ENCODE results near the gene UROD. TPM values are rescaled to one million over a fixed set of nuclear protein-coding genes. Genes with fewer than 3 reads are reported as not detected.

UROD gene
- polyA plus RNA-seq, 1 experiment: 185 TPM

DNA sequence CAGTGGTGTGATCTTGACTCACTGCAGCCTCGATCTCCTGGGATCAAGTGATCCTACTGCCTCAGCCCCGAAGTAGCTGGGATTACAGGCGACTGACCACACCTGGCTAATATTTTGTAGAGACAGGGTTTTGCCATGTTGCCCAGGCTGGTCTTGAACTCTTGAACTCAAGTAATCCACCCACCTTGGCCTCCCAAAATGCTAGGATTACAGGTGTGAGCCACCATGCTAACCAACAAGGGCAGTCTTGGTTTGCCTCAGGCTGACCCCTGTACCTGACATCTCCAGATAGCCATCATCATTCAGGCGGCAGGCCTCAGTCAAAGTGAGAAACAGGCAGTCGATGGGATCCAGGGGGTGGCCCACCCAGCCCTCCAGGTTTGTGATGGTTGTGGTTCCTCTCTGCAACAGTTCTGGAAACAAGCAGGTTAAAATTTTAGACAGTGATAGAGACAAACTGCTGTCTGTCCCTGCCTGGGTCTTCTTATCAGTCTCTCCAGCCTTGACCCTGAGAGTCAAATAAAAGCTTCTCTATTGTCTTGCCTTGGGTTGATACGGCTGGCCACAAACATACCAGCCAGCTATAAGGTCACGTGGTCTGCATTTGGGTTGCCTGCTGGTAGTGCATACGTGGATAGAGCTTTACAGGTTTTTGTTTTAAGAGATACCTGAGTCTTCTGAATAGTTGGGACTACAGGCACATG is 26.8 kb downstream of the UROD start:
- Histone ChIP-seq H3K4me3 (ENCODE audit: low read depth, low read length) (no peak overlapping the region), H3K27ac (ENCODE audit: low read depth, low read length) (no peak overlapping the region), H3K9me3 (ENCODE audit: control insufficient read depth, insufficient read depth, low read length) (no peaks in the 10 kb centered on the region), H3K27me3 (ENCODE audit: control insufficient read depth, insufficient read depth, low read length) (peaks cover 2% of the 10 kb centered on the region)
- TF ChIP-seq CTCF (IDR thresholded peaks at IDR 0.05; ENCODE audit: low read depth, low read length): no peak
- POLR2A ChIA-PET: no interaction called here
- no peak for DNase-seq (ENCODE audit: low read depth, low spot score)
- CTCF ChIA-PET: interaction anchor here (1.5 kb wide), 1 partner anchor 24 kb away, joined by 3 read pairs; no protein-coding TSS in a partner anchor

DNA sequence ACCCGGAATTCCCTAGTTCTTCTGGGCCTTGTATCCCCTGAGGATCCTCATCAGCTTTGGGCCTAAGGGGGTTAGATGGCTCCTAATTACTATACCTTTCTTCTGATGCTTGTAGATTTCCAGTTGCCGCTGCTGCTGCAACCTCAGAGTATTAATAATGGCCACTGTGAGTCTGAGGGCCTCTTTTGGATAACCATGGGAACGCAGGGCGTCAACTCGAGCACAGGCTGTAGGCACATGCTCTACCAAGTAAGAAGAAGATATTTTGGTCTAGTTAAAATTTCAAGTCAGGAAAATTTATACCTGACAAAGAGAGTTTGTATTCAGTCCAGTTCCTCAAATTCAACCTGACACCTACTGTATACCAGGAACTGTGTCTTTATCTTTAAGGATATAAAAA is 28.2 kb downstream of the UROD start:
- H3K4me3 ChIP-seq (ENCODE audit: low read depth, low read length): no peak overlapping the region
- ChIA-PET POLR2A (no interaction called here), CTCF (interaction anchor here (0.8 to 1.5 kb wide), 2 partner anchors 22 to 26 kb away, joined by 3 to 4 read pairs; no protein-coding TSS in a partner anchor)

DNA sequence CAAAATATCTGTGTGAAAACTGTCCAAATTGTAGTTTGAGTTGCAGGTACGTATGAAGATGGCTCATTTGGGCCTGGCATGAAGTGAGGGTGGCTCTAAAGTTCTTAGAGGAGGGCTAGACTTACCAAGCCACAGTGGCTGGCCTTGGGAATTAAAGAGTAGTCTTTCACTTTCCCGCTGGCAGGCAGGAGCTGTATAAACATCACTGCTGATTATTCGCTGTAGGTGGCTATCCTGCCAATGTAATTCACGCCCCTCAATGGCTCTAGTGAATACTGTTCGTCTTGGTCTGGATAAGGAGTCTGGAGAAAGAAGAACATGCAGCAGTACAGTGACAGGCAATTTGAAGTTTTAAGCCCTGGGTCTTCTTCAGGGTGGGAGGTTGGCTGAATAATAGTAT is 31.0 kb downstream of the UROD start:
- Histone ChIP-seq H3K4me3 (ENCODE audit: low read depth, low read length) (no peak overlapping the region), H3K9me3 (ENCODE audit: control insufficient read depth, insufficient read depth, low read length) (no peaks in the 10 kb centered on the region), H3K27me3 (ENCODE audit: control insufficient read depth, insufficient read depth, low read length) (peaks cover 7% of the 10 kb centered on the region), H3K27ac (ENCODE audit: low read depth, low read length) (no peak overlapping the region)
- ChIA-PET POLR2A (no interaction called here), CTCF (no interaction called here)
- no peak for DNase-seq (ENCODE audit: low read depth, low spot score)
- TF ChIP-seq CTCF (IDR thresholded peaks at IDR 0.05; ENCODE audit: low read depth, low read length): no peak

More for the DNA sequence above, 28.2 kb downstream of the UROD start:
- Histone ChIP-seq H3K27me3 (ENCODE audit: control insufficient read depth, insufficient read depth, low read length) (peaks cover under 1% of the 10 kb centered on the region), H3K27ac (ENCODE audit: low read depth, low read length) (no peak overlapping the region), H3K9me3 (ENCODE audit: control insufficient read depth, insufficient read depth, low read length) (no peaks in the 10 kb centered on the region)
- no peak for TF ChIP-seq CTCF (IDR thresholded peaks at IDR 0.05; ENCODE audit: low read depth, low read length)
- DNase-seq (ENCODE audit: low read depth, low spot score): no peak

GRCh38 chr1:45044916-45045315 is 32.9 kb downstream of the UROD start:
- no peak for DNase-seq (ENCODE audit: low read depth, low spot score)
- no peak overlapping the region for H3K4me3 ChIP-seq (ENCODE audit: low read depth, low read length)
- TF ChIP-seq CTCF (IDR thresholded peaks at IDR 0.05; ENCODE audit: low read depth, low read length): no peak
- ChIA-PET CTCF (no interaction called here), POLR2A (no interaction called here)
- H3K27me3 ChIP-seq (ENCODE audit: control insufficient read depth, insufficient read depth, low read length): peaks cover 7% of the 10 kb centered on the region
- no peak overlapping the region for H3K27ac ChIP-seq (ENCODE audit: low read depth, low read length)
- no peaks in the 10 kb centered on the region for H3K9me3 ChIP-seq (ENCODE audit: control insufficient read depth, insufficient read depth, low read length)

- DNase-seq (ENCODE audit: low read depth, low spot score): no peak
- Histone ChIP-seq H3K4me3 (ENCODE audit: low read depth, low read length) (no peak overlapping the region), H3K27me3 (ENCODE audit: control insufficient read depth, insufficient read depth, low read length) (peaks cover 7% of the 10 kb centered on the region), H3K27ac (ENCODE audit: low read depth, low read length) (no peak overlapping the region), H3K9me3 (ENCODE audit: control insufficient read depth, insufficient read depth, low read length) (no peaks in the 10 kb centered on the region)
- ChIA-PET CTCF (no interaction called here), POLR2A (no interaction called here)
- TF ChIP-seq CTCF (IDR thresholded peaks at IDR 0.05; ENCODE audit: low read depth, low read length): no peak
Measured at GRCh38 chr1:45047032-45047431, 35.0 kb downstream of the UROD start.

Measured in AG04450 (cell line).